Lower lobe of right lung (tissue), 2 donors: ENCODE results near the gene EXD3. TPM values are rescaled to one million over a fixed set of nuclear protein-coding genes. Genes with fewer than 3 reads are reported as not detected.

Source experiments
- ATAC-seq, 2 donors: fragments of 200-7000 bp; cut with Tn5 transposase; one replicate each; pipeline ENCODE4 v1.9.1; 2020 to 2022; ENCODE audit warnings: mild to moderate bottlenecking in 2 of 2, moderate library complexity in 2 of 2
- DNase-seq: peaks from one replicate; pipeline ENCODE4 v3.0.0-alpha.2; 2020
- H3K27ac ChIP-seq: fragments of 200-600 bp; one replicate; pipeline ENCODE4 v1.8.0; 2022
- H3K27me3 ChIP-seq: fragments of 200-600 bp; one replicate; pipeline ENCODE4 v1.8.0; 2022; ENCODE audit warnings: low read depth
- H3K36me3 ChIP-seq: fragments of 200-600 bp; one replicate; pipeline ENCODE4 v1.8.0; 2022; ENCODE audit warnings: mild to moderate bottlenecking
- H3K4me1 ChIP-seq: fragments of 200-600 bp; one replicate; pipeline ENCODE4 v1.8.0; 2022
- H3K4me3 ChIP-seq: fragments of 200-600 bp; one replicate; pipeline ENCODE4 v1.8.0; 2022; ENCODE audit warnings: mild to moderate bottlenecking
- H3K9me3 ChIP-seq: fragments of 200-600 bp; one replicate; pipeline ENCODE4 v1.8.0; 2022
- CTCF ChIP-seq: fragments of 200-600 bp; IDR thresholded peaks from one replicate; pipeline ENCODE4 v1.8.0; 2022; ENCODE audit warnings: antibody characterized with exemption, mild to moderate bottlenecking
- intact Hi-C: fragments of 100-400 bp; cut with DNase I; formaldehyde crosslinking; loops from one replicate; pipeline ENCODE4 v1.11.0; 2022
- total RNA-seq: library from RNA; stranded (reverse); fragmentation: NEBNext Ultra II Directional; extraction: Animal tissue kit (Norgen Biotek cat#: 25700); gene quantifications from one replicate; pipeline ENCODE4 v1.2.1, GENCODE V29; 2021
- donor health status: DM: no; HTN: yes; CAD: no; lungs with severe emphysema.

Gene EXD3
- total RNA-seq, 1 donor from 2014 or later: 25.2 TPM

GRCh38 chr9:137438591-137439157, 15.7 kb upstream of the EXD3 start:
- peaks cover 10% of the 10 kb centered on the region for H3K4me1 ChIP-seq
- no peaks in the 10 kb centered on the region for H3K36me3 ChIP-seq
- no peaks in the 10 kb centered on the region for H3K9me3 ChIP-seq
- H3K27me3 ChIP-seq: peaks cover 19% of the 10 kb centered on the region
- no peak overlapping the region for H3K27ac ChIP-seq
- ATAC-seq (no peak), DNase-seq (peak; percentile 33)
- TF ChIP-seq CTCF: no peak
- no peak overlapping the region for H3K4me3 ChIP-seq
- intact Hi-C loops: no loop called here

- no peak overlapping the region for H3K4me3 ChIP-seq
- peak; percentile 41 for DNase-seq
- no peaks in the 10 kb centered on the region for H3K9me3 ChIP-seq
- no peak overlapping the region for H3K27ac ChIP-seq
- no peak for ATAC-seq
- no peak for TF ChIP-seq CTCF
- H3K4me1 ChIP-seq: peaks cover 10% of the 10 kb centered on the region
- H3K36me3 ChIP-seq: no peaks in the 10 kb centered on the region
- intact Hi-C loops: no loop called here
- peaks cover 15% of the 10 kb centered on the region for H3K27me3 ChIP-seq
These were observed 15.0 kb upstream of the EXD3 start for GRCh38 chr9:137437691-137438590.

- Histone ChIP-seq H3K27ac (no peak overlapping the region), H3K36me3 (no peaks in the 10 kb centered on the region), H3K4me1 (peaks cover 10% of the 10 kb centered on the region), H3K27me3 (peaks cover 6% of the 10 kb centered on the region), H3K4me3 (no peak overlapping the region), H3K9me3 (no peaks in the 10 kb centered on the region)
- ATAC-seq: no peak
- intact Hi-C loops: no loop called here
- TF ChIP-seq CTCF: no peak
- DNase-seq: peak; percentile 47
These were observed 14.0 kb upstream of the EXD3 start for GRCh38 chr9:137436761-137437600.

GRCh38 chr9:137435980-137436760, 13.2 kb upstream of the EXD3 start:
- TF ChIP-seq CTCF: no peak
- H3K27me3 ChIP-seq: peaks cover under 1% of the 10 kb centered on the region
- H3K9me3 ChIP-seq: no peaks in the 10 kb centered on the region
- H3K27ac ChIP-seq: no peak overlapping the region
- peaks cover 5% of the 10 kb centered on the region for H3K4me1 ChIP-seq
- intact Hi-C loops: no loop called here
- no peaks in the 10 kb centered on the region for H3K36me3 ChIP-seq
- ATAC-seq (peak; percentile 88 to 90), DNase-seq (peak; percentile 80)
- H3K4me3 ChIP-seq: no peak overlapping the region
